ENCODE results near the gene HTR7.

DNA sequence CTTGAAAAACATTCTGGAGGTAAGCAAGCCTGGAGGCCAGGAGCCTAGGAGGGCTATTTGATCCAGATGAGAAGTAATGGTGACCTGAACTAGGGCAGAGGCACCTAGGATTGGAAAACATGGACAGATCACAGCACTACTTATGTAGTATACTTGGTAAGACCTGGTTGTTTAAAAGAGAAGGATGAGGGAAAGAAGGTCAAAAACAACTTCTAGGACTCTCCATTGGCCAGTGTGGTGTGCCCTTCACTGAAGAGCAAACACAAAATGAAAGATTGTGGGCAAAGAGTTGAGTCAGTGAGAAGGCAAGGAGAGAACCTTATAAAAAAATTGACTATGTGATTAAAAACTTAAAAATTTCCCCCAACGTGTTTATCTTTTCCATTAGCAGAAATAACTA, 48.8 kb upstream of the HTR7 start:
- TF ChIP-seq, protein P1, sequence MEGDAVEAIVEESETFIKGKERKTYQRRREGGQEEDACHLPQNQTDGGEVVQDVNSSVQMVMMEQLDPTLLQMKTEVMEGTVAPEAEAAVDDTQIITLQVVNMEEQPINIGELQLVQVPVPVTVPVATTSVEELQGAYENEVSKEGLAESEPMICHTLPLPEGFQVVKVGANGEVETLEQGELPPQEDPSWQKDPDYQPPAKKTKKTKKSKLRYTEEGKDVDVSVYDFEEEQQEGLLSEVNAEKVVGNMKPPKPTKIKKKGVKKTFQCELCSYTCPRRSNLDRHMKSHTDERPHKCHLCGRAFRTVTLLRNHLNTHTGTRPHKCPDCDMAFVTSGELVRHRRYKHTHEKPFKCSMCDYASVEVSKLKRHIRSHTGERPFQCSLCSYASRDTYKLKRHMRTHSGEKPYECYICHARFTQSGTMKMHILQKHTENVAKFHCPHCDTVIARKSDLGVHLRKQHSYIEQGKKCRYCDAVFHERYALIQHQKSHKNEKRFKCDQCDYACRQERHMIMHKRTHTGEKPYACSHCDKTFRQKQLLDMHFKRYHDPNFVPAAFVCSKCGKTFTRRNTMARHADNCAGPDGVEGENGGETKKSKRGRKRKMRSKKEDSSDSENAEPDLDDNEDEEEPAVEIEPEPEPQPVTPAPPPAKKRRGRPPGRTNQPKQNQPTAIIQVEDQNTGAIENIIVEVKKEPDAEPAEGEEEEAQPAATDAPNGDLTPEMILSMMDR (IDR thresholded peaks at IDR 0.05): no peak
- no peak for TF ChIP-seq POLR2A (IDR thresholded peaks at IDR 0.05)
- TF ChIP-seq POLR2AphosphoS5 (IDR thresholded peaks at IDR 0.05): no peak
